ENCODE results near the gene CNTN1.

DNA sequence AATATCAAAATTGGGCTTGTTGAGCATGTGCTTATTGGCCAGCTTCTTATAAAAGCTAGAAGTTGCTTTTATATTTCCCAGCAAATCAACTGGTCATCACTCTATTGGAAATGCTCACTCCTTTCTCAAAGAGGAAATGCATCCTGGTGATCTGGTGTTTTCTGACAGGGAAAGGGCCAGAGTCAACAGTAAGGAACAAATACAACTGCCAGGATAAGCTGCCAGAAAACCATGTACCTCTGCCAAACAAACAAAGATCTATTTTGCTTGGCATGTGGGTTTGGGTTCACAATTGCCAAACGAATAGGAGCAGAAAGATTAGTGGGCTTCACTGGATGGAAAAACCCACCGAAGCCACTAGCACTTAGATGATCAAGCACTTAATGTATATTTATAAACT, 369.0 kb downstream of the CNTN1 start:
- no peak for TF ChIP-seq POLR2A (IDR thresholded peaks at IDR 0.05; ENCODE audit: low read length)
- no peak for TF ChIP-seq GATA1 (IDR thresholded peaks at IDR 0.05; ENCODE audit: low read depth, low read length)
